ENCODE measurements around the gene DNAJC3.

DNA sequence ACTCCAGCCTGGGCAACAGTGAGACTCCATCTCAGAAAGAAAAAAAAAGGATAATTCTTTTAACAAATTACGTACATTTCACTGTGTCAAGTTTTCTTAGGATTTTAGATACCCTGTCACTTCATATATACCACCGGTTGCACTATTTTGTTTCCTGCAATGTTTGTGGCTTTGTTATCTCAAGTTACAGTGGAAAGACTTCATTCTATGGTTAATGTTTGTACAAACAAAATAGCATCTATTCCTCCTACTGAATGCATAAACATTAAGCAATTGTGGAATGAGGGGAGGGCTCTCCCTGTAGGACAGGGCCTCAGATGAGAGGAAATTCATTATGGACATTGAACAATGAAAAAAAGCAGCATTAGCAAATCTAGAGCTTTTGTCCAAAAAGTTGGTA, 120.1 kb downstream of the DNAJC3 start:
- TF ChIP-seq, protein P1, sequence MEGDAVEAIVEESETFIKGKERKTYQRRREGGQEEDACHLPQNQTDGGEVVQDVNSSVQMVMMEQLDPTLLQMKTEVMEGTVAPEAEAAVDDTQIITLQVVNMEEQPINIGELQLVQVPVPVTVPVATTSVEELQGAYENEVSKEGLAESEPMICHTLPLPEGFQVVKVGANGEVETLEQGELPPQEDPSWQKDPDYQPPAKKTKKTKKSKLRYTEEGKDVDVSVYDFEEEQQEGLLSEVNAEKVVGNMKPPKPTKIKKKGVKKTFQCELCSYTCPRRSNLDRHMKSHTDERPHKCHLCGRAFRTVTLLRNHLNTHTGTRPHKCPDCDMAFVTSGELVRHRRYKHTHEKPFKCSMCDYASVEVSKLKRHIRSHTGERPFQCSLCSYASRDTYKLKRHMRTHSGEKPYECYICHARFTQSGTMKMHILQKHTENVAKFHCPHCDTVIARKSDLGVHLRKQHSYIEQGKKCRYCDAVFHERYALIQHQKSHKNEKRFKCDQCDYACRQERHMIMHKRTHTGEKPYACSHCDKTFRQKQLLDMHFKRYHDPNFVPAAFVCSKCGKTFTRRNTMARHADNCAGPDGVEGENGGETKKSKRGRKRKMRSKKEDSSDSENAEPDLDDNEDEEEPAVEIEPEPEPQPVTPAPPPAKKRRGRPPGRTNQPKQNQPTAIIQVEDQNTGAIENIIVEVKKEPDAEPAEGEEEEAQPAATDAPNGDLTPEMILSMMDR (IDR thresholded peaks at IDR 0.05; ENCODE audit: low read depth, low read length, poor library complexity, severe bottlenecking), result no peak
- no peak for TF ChIP-seq EZH2phosphoT487 (IDR thresholded peaks at IDR 0.05; ENCODE audit: borderline replicate concordance, low read length)

All from DOHH2 (cell line).